ENCODE measurements around the gene NAP1L1.

The NAP1L1 gene

DNA sequence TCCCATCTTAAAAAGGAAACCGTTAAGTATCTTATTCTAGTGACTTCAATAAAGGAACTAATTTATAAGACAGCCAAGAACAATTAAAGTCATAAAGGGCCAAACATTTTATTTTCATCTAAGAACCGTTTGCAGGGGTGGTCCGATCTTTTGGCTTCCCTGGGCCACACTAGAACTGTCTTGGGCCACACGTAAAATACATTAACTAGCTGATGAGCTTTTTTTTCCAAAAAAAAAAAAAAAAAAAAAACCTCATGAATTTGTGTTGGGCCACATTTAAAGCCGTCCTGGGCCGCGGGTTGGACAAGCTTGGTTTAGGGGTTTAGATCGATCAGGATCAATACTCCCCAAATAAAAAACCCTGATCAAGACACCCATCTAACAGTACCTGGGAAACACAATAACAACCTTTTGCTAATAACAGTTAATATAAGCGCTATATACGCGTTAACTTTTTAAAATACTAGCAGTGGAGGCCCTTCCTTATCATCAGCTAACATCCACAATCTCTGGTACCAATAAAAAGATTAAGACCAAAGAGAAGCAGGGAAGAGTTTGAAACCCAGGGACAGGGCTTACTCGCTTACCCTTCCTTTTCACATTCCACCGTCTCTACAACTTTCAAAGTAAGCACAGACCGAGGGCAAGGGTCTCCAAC, 1.1 kb downstream of the NAP1L1 start:
- Histone ChIP-seq H3K4me1 (ENCODE audit: low read length) (peaks cover 21% of the 10 kb centered on the region), H3K4me3 (ENCODE audit: low read length) (peak overlapping the region; percentile 86), H3K27me3 (replicated peaks; ENCODE audit: insufficient read depth, low read length) (no peaks in the 10 kb centered on the region), H3K79me2 (ENCODE audit: low read length) (peaks cover 60% of the 10 kb centered on the region), H3F3A (ENCODE audit: insufficient read depth, low read length) (peaks cover 10% of the 10 kb centered on the region), H3K9me3 (replicated peaks; ENCODE audit: insufficient read depth, low read length) (no peaks in the 10 kb centered on the region), H3K27ac (ENCODE audit: low read length) (peak overlapping the region; percentile 94; the same call in 1 of the 2 replicates), H3K36me3 (replicated peaks; ENCODE audit: insufficient read depth, low read length) (no peaks in the 10 kb centered on the region), H3K9ac (ENCODE audit: low read length) (peak overlapping the region; percentile 98), H3K4me2 (ENCODE audit: low read depth, low read length) (peak overlapping the region; percentile 88), H3K9me2 (replicated peaks; ENCODE audit: insufficient read depth, low read length) (no peaks in the 10 kb centered on the region), H4K20me1 (ENCODE audit: insufficient read depth, low read length) (peaks cover 46% of the 10 kb centered on the region), H2AFZ (ENCODE audit: low read length) (no peak overlapping the region)
- TF ChIP-seq, protein P1, sequence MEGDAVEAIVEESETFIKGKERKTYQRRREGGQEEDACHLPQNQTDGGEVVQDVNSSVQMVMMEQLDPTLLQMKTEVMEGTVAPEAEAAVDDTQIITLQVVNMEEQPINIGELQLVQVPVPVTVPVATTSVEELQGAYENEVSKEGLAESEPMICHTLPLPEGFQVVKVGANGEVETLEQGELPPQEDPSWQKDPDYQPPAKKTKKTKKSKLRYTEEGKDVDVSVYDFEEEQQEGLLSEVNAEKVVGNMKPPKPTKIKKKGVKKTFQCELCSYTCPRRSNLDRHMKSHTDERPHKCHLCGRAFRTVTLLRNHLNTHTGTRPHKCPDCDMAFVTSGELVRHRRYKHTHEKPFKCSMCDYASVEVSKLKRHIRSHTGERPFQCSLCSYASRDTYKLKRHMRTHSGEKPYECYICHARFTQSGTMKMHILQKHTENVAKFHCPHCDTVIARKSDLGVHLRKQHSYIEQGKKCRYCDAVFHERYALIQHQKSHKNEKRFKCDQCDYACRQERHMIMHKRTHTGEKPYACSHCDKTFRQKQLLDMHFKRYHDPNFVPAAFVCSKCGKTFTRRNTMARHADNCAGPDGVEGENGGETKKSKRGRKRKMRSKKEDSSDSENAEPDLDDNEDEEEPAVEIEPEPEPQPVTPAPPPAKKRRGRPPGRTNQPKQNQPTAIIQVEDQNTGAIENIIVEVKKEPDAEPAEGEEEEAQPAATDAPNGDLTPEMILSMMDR (IDR thresholded peaks at IDR 0.05; ENCODE audit: low read length) = no peak
- TF ChIP-seq EZH2phosphoT487 (IDR thresholded peaks at IDR 0.05; ENCODE audit: low read length) (no peak), EZH2 (optimal IDR thresholded peaks at IDR 0.05; ENCODE audit: low read depth, low read length) (no peak)
- DNase-seq = no peak

DNA sequence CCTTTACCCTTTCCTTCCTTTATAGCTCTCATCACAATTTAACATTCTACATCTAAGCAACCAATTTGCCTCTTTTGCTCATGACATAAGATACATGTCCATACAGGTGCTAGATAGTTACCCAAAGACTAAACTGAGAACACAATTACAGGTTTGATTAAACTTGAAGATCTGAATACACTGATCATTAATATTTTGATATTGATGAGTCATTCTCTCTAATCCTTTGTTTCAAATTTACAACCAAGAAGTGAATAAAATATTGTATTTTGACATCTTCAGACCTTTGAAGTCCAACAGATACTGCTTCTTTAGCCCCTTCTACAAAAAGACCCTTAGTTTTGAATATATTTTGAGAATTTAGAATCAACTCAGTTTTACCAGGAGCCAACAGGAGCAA, 2.6 kb downstream of the NAP1L1 start:
- Histone ChIP-seq H3K9me2 (replicated peaks; ENCODE audit: insufficient read depth, low read length) (no peaks in the 10 kb centered on the region), H3K27me3 (replicated peaks; ENCODE audit: insufficient read depth, low read length) (no peaks in the 10 kb centered on the region), H3K4me1 (ENCODE audit: low read length) (peaks cover 21% of the 10 kb centered on the region), H3K27ac (ENCODE audit: low read length) (no peak overlapping the region), H3K36me3 (replicated peaks; ENCODE audit: insufficient read depth, low read length) (no peaks in the 10 kb centered on the region), H3K9me3 (replicated peaks; ENCODE audit: insufficient read depth, low read length) (no peaks in the 10 kb centered on the region), H3K4me3 (ENCODE audit: low read length) (no peak overlapping the region), H4K20me1 (ENCODE audit: insufficient read depth, low read length) (peaks cover 59% of the 10 kb centered on the region), H2AFZ (ENCODE audit: low read length) (no peak overlapping the region), H3K4me2 (ENCODE audit: low read depth, low read length) (peak overlapping the region; percentile 88; the same call in 1 of the 2 replicates), H3K9ac (ENCODE audit: low read length) (no peak overlapping the region), H3K79me2 (ENCODE audit: low read length) (peaks cover 75% of the 10 kb centered on the region), H3F3A (ENCODE audit: insufficient read depth, low read length) (peaks cover 10% of the 10 kb centered on the region)
- TF ChIP-seq, protein P1 (IDR thresholded peaks at IDR 0.05; ENCODE audit: low read length) = no peak
- no peak for TF ChIP-seq EZH2phosphoT487 (IDR thresholded peaks at IDR 0.05; ENCODE audit: low read length)
- no peak for TF ChIP-seq EZH2 (optimal IDR thresholded peaks at IDR 0.05; ENCODE audit: low read depth, low read length)
- DNase-seq = no peak

DNA sequence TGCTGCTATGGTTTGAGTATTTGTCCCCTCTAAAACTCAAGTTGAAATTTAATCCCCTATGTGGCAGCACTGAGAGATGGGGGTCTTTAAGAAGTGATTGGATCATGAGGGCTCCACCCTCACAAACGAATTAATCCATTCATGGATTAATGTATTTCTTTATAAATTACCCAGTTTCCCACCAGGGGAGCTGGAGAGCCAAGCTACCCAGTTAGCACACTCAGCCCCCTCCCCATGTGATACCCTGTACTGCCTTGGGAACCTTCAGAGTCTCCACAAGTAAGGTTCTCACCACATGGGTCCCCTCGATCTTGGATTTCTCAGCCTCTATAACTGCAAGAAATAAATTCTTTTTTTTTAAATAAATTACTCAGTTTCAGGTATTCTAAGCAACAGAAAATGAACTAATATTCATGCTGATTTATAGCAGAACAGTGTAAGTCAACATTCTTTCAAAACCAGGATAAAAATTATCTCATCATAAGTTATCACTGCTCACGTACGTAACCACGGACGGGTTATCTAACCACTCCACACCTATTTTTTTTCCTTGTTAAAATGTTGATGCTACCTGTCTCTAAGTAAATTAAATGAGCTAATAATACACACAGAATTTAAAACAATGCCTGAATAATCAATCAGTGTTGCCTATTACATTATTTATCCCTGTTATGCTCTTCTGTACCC, 3.6 kb downstream of the NAP1L1 start:
- peaks cover 17% of the 10 kb centered on the region for H3K4me1 ChIP-seq (ENCODE audit: low read length)
- peaks cover 85% of the 10 kb centered on the region for H3K79me2 ChIP-seq (ENCODE audit: low read length)
- peaks cover 70% of the 10 kb centered on the region for H4K20me1 ChIP-seq (ENCODE audit: insufficient read depth, low read length)
- no peak for TF ChIP-seq EZH2phosphoT487 (IDR thresholded peaks at IDR 0.05; ENCODE audit: low read length)
- TF ChIP-seq, protein P1 (IDR thresholded peaks at IDR 0.05; ENCODE audit: low read length) = peak; percentile 28; the same call in 1 of the 2 replicates
- H3K9me2 ChIP-seq (replicated peaks; ENCODE audit: insufficient read depth, low read length) = no peaks in the 10 kb centered on the region
- no peak overlapping the region for H2AFZ ChIP-seq (ENCODE audit: low read length)
- no peak overlapping the region for H3K9ac ChIP-seq (ENCODE audit: low read length)
- peaks cover 10% of the 10 kb centered on the region for H3F3A ChIP-seq (ENCODE audit: insufficient read depth, low read length)
- no peak overlapping the region for H3K27ac ChIP-seq (ENCODE audit: low read length)
- no peak overlapping the region for H3K4me3 ChIP-seq (ENCODE audit: low read length)
- H3K36me3 ChIP-seq (replicated peaks; ENCODE audit: insufficient read depth, low read length) = no peaks in the 10 kb centered on the region
- no peaks in the 10 kb centered on the region for H3K27me3 ChIP-seq (replicated peaks; ENCODE audit: insufficient read depth, low read length)
- no peaks in the 10 kb centered on the region for H3K9me3 ChIP-seq (replicated peaks; ENCODE audit: insufficient read depth, low read length)
- DNase-seq = no peak
- H3K4me2 ChIP-seq (ENCODE audit: low read depth, low read length) = no peak overlapping the region
